ENCODE results near the gene TMEM190. TPM values are rescaled to one million over a fixed set of nuclear protein-coding genes. Genes with fewer than 3 reads are reported as not detected.
A peak's percentile ranks its signal among the peaks of the same experiment; 100 is the strongest.

The TMEM190 gene
- total and polyA plus RNA-seq, 2 of the 8 experiments (the other 6 are each of a cell fraction or from before 2014, with no cell fraction given) = 1.6 TPM; not detected in 1

DNA sequence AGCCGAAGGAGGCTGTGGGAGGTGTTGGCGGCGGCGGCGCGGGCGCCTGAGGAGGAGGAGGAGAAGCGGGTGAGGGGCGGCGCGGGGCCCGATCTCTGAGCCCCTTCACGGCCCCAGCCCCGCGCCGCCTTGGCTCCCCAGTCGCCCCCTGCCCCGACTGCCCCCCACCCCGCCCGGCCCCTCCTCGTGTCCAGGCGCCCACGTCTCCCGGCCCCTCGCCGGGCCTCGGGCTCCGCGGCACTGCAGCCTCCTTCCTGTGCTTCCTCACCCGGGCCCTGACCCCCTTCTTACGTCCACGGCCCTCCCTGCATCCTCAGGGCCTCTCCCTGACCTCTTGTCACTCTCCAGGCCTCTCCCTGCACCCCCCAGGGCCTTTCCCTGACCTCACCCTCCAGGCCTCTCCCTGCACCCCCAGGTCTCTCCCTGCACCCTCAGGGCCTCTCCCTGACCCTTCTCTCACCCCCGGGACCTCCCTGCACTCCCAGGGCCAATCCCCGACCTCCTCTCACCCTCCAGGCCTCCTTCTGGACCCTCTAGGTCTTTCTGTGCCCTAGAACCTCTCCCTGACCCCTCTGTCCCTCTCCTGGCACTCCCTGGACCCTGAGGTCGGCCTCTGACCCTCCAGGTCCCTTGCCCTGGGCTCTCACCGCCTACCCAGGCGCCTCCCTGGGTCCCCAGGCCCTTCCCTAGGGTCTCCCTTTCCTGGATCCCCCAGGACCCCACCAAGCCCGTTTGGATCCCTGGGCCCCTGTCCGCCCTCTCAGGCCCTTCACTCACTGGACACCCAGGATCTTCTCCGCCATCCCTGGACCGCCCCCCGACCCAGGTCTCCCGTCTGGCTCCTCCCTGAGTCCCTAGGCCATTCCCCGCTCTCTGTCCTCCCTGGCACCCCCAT is 36.5 kb upstream of the TMEM190 start:
- H3K79me2 ChIP-seq (ENCODE audit: control insufficient read depth in 1 of 2, insufficient read depth in 2 of 2, low read length in 2 of 2) = peaks cover 0 to 3% of the 10 kb centered on the region in 2 experiments; a peak in 1 of 4 replicates
- H2BK15ac ChIP-seq (ENCODE audit: low read length) = peak overlapping the region; percentile 53; the same call in 1 of the 2 replicates
- H4K8ac ChIP-seq (ENCODE audit: extremely low read depth, insufficient read depth, low read length) = peak overlapping the region; percentile 74
- H3K23ac ChIP-seq (ENCODE audit: insufficient read length) = no peak overlapping the region
- no peak overlapping the region for H2BK20ac ChIP-seq (ENCODE audit: low read length)
- ChIA-PET CTCF (ENCODE audit: partially characterized antibody) (interaction anchor here (0.6 to 2.1 kb wide), 10 partner anchors 9 to 877 kb away, joined by 3 to 12 read pairs (median 5); partner anchors contain the start of genes LENG9 and TMEM150B), POLR2A (ENCODE audit: partially characterized antibody) (interaction anchor here (0.6 to 4.1 kb wide), 38 partner anchors 8 to 210 kb away, joined by 3 to 30 read pairs (median 5); partner anchors contain the start of genes GARIN5B, RPL28, TMEM190 and TMEM238)
- H3K23me2 ChIP-seq (ENCODE audit: low read depth, low read length) = peaks cover 20% of the 10 kb centered on the region; the same call in 1 of the 2 replicates
- TF ChIP-seq EZH2 (IDR thresholded peaks at IDR 0.05; ENCODE audit: low read depth, low read length, severe bottlenecking) = no peak
- TF ChIP-seq SP4 (IDR thresholded peaks at IDR 0.05; ENCODE audit: low read length) = no peak
- TF ChIP-seq, protein P1, sequence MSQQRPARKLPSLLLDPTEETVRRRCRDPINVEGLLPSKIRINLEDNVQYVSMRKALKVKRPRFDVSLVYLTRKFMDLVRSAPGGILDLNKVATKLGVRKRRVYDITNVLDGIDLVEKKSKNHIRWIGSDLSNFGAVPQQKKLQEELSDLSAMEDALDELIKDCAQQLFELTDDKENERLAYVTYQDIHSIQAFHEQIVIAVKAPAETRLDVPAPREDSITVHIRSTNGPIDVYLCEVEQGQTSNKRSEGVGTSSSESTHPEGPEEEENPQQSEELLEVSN (IDR thresholded peaks at IDR 0.05) = no peak
- no peak for TF ChIP-seq GABPA (IDR thresholded peaks at IDR 0.05; ENCODE audit: borderline replicate concordance, insufficient read depth, low read length)
- peaks cover 0 to 6% of the 10 kb centered on the region in 2 experiments for H4K20me1 ChIP-seq (replicated peaks in 1 of 2; ENCODE audit: control insufficient read depth in 1 of 2, insufficient read depth in 2 of 2, low read length in 2 of 2)
- 0 out of 2 replicates have a peak overlapping the region, but pooled peaks have one; percentile 50 for H2BK12ac ChIP-seq (ENCODE audit: low read depth, low read length)
- H3K9me3 ChIP-seq (ENCODE audit: insufficient read depth in 2 of 2, low read depth in 1 of 2, low read length in 1 of 2) = no peaks in the 10 kb centered on the region
- peak overlapping the region; percentile 88 for H2BK5ac ChIP-seq (ENCODE audit: low read depth, low read length)
- WGBS, 2 experiments (ENCODE audit: extremely low coverage in 1 of 2, insufficient coverage in 1 of 2, insufficient read length in 1 of 2, insufficient replicate concordance in 2 of 2, low coverage in 1 of 2, low lambda C conversion rate in 2 of 2, missing lambda C conversion rate in 1 of 2) = 4% methylated on average over 19 of the region's 44 CpGs; no CpG with 5 or more reads in 1 of the 2 experiments
- peak overlapping the region in 3 of 4 experiments; percentile 68 to 82 (median 76); a peak in 5 of 7 replicates for H3K9ac ChIP-seq (replicated peaks in 1 of 4; ENCODE audit: extremely low read depth in 1 of 4, low read depth in 3 of 4, low read length in 3 of 4)
- DNase-seq (ENCODE audit: low read depth in 1 of 2, low spot score in 2 of 2) (no peak), FAIRE-seq (no peak)
- H2AFZ ChIP-seq (ENCODE audit: low read length) = no peak overlapping the region
- H3K18ac ChIP-seq (ENCODE audit: extremely low read depth, low read length) = peak overlapping the region; percentile 80
- H3K36me3 ChIP-seq (ENCODE audit: control insufficient read depth in 2 of 4, insufficient read depth in 4 of 4, low read length in 3 of 4) = peaks cover 0 to 22% (median 13%) of the 10 kb centered on the region in 4 experiments; a peak in 4 of 8 replicates
- H4K91ac ChIP-seq (replicated peaks; ENCODE audit: insufficient read length, low read length) = peak overlapping the region; percentile 34
- H3K14ac ChIP-seq (ENCODE audit: insufficient read length) = no peak overlapping the region
- peak overlapping the region; percentile 55 for H4K5ac ChIP-seq (ENCODE audit: insufficient read length, low read depth, low read length)
- H3K27ac ChIP-seq (ENCODE audit: low read depth, low read length) = peak overlapping the region; percentile 62
- H2BK120ac ChIP-seq (replicated peaks; ENCODE audit: low read depth, low read length) = no peak overlapping the region
- peaks cover 0 to 16% (median 9%) of the 10 kb centered on the region in 4 experiments; a peak in 6 of 7 replicates for H3K4me1 ChIP-seq (replicated peaks in 1 of 4; ENCODE audit: control insufficient read depth in 3 of 4, insufficient read depth in 4 of 4, low read length in 3 of 4)
- H3K4ac ChIP-seq (replicated peaks; ENCODE audit: insufficient read length, low read depth, low read length) = peak overlapping the region; percentile 8
- H3K27me3 ChIP-seq (replicated peaks in 1 of 4; ENCODE audit: control insufficient read depth in 3 of 4, extremely low read depth in 1 of 4, insufficient read depth in 3 of 4, low read length in 3 of 4) = peaks cover 0 to 3% (median 0%) of the 10 kb centered on the region in 4 experiments; a peak in 1 of 7 replicates
- H2AK5ac ChIP-seq (ENCODE audit: low read depth, low read length) = peak overlapping the region; percentile 86; the same call in 1 of the 2 replicates
- H3K4me2 ChIP-seq (ENCODE audit: insufficient read depth in 1 of 2, low read depth in 2 of 2, low read length in 2 of 2) = peak overlapping the region; percentile 79 to 94
- H3K79me1 ChIP-seq (ENCODE audit: low read depth, low read length) = peaks cover 5% of the 10 kb centered on the region; the same call in 1 of the 2 replicates
- peak overlapping the region; percentile 88 for H3K56ac ChIP-seq (replicated peaks; ENCODE audit: insufficient read length, low read depth, low read length)
- H3K4me3 ChIP-seq (ENCODE audit: extremely low read depth in 1 of 4, insufficient read depth in 2 of 4, low read depth in 3 of 4, low read length in 4 of 4) = peak overlapping the region; percentile 69 to 85 (median 84)
